ENCODE data around the gene LRMDA.

DNA sequence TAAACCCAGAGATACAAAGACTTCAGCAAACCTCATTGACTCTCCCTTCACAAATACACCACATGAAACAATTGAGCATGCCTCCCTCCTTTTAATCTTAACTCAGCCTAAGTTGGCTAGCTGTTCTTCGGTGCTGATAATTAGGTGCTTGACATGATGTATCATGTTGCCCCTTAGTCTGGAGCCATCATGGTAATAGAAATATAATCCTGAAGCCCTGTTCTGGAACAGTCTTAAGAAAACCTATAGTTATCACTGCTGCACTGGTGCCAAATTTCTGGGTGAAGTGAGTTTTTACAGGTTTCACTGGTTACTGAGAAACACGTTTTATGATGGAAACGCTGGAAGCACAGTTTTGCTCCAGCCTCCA is 306.1 kb downstream of the LRMDA start:
- TF ChIP-seq POLR2AphosphoS5 (IDR thresholded peaks at IDR 0.05; ENCODE audit: insufficient read depth, low read depth, low read length) (no peak), POLR2A (IDR thresholded peaks at IDR 0.05; ENCODE audit: low read depth, low read length) (no peak)
- TF ChIP-seq, protein P1, sequence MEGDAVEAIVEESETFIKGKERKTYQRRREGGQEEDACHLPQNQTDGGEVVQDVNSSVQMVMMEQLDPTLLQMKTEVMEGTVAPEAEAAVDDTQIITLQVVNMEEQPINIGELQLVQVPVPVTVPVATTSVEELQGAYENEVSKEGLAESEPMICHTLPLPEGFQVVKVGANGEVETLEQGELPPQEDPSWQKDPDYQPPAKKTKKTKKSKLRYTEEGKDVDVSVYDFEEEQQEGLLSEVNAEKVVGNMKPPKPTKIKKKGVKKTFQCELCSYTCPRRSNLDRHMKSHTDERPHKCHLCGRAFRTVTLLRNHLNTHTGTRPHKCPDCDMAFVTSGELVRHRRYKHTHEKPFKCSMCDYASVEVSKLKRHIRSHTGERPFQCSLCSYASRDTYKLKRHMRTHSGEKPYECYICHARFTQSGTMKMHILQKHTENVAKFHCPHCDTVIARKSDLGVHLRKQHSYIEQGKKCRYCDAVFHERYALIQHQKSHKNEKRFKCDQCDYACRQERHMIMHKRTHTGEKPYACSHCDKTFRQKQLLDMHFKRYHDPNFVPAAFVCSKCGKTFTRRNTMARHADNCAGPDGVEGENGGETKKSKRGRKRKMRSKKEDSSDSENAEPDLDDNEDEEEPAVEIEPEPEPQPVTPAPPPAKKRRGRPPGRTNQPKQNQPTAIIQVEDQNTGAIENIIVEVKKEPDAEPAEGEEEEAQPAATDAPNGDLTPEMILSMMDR (IDR thresholded peaks at IDR 0.05; ENCODE audit: extremely low read depth in 1 of 2, insufficient read depth in 1 of 2, low read depth in 1 of 2, low read length in 2 of 2): no peak
